GM12878 (cell line): ENCODE data around the gene SLC34A1. TPM values are rescaled to one million over a fixed set of nuclear protein-coding genes. Genes with fewer than 3 reads are reported as not detected.

Experiments
- ATAC-seq: fragments of 200-7000 bp; cut with Tn5 transposase; 3 replicates; pipeline ENCODE4 v1.9.1; 2020; ENCODE audit warnings: mild to moderate bottlenecking, moderate library complexity
- BruUV-seq: library from RNA; stranded (reverse); fragments of 400-500 nt; replicated peaks from 2 replicates; lab custom pipeline; 2021; lab: Mats Ljungman, UMichigan
- CTCF ChIA-PET: fragments of 300-600 bp; sonication (Branson Sonifier 250); formaldehyde crosslinking; extraction: SDS; loops from one replicate; lab custom pipeline; 2021; ENCODE audit warnings: inconsistent platforms; lab: Yijun Ruan, JAX
- POLR2A ChIA-PET: fragments of 350-600 bp; formaldehyde crosslinking; extraction: SDS; loops from one replicate; lab custom pipeline; 2021; ENCODE audit warnings: inconsistent platforms; lab: Charles Lee
- RAD21 ChIA-PET: fragments of 300-600 bp; sonication (Branson Sonifier 250); formaldehyde crosslinking; loops from one replicate; lab custom pipeline; 2023; ENCODE audit warnings: antibody characterized with exemption; ENCODE audit not compliant: unreplicated experiment; lab: Charles Lee
- SMC1A ChIA-PET: fragments of 300-600 bp; sonication (Branson Sonifier 250); formaldehyde crosslinking; loops from one replicate; lab custom pipeline; 2023; ENCODE audit not compliant: unreplicated experiment, uncharacterized antibody; lab: Charles Lee
- DNase-seq: peaks from one replicate; pipeline ENCODE4 v3.0.0-alpha.2; 2011; ENCODE audit warnings: low read depth, low spot score
- FAIRE-seq: peaks from 3 replicates; lab custom pipeline; 2011; peaks lifted over from hg19 to GRCh38; lab: Jason Lieb, UNC
- H2AFZ ChIP-seq: 2 replicates; pipeline ENCODE4 v1.6.0; 2011; ENCODE audit warnings: low read depth, low read length, control low read depth; ENCODE audit not compliant: control insufficient read depth
- H3K27ac ChIP-seq: 2 replicates; pipeline ENCODE4 v1.5.1; 2011; ENCODE audit warnings: control low read depth; ENCODE audit not compliant: control insufficient read depth, insufficient read depth
- H3K27me3 ChIP-seq, 2 experiments: replicated peaks in 1 of 2; 2 replicates each; pipeline versions ENCODE4 v1.6.0 to v1.6.1; 2011; ENCODE audit warnings: low read length in 1 of 2; ENCODE audit not compliant: control insufficient read depth in 2 of 2, insufficient read depth in 2 of 2
- H3K36me3 ChIP-seq, 2 experiments: 2 replicates each; pipeline ENCODE4 v1.5.1; 2011; ENCODE audit warnings: low read length in 1 of 2; ENCODE audit not compliant: control insufficient read depth in 2 of 2, insufficient read depth in 2 of 2
- H3K4me1 ChIP-seq: 2 replicates; pipeline ENCODE4 v1.6.1; 2011; ENCODE audit warnings: mild to moderate bottlenecking, low read length, moderate library complexity, mixed read lengths; ENCODE audit not compliant: control insufficient read depth, insufficient read depth
- H3K4me2 ChIP-seq: 2 replicates; pipeline ENCODE4 v1.6.0; 2011; ENCODE audit warnings: control low read depth; ENCODE audit not compliant: control insufficient read depth, insufficient read depth
- H3K4me3 ChIP-seq: fragments of 200-600 bp; sonication (generic); 2 replicates; pipeline ENCODE4 v1.5.1; 2016
- H3K79me2 ChIP-seq: 2 replicates; pipeline ENCODE4 v1.6.0; 2011; ENCODE audit warnings: low read length; ENCODE audit not compliant: control insufficient read depth, insufficient read depth
- H3K9ac ChIP-seq: 2 replicates; pipeline ENCODE4 v1.8.0; 2011; ENCODE audit warnings: low read length, control low read depth, mixed read lengths; ENCODE audit not compliant: control insufficient read depth, insufficient read depth
- H3K9me3 ChIP-seq: replicated peaks from 3 replicates; pipeline ENCODE4 v1.5.1; 2011; ENCODE audit warnings: mild to moderate bottlenecking, low read length; ENCODE audit not compliant: control insufficient read depth, insufficient read depth
- H4K20me1 ChIP-seq: 2 replicates; pipeline ENCODE4 v1.6.0; 2011; ENCODE audit not compliant: control insufficient read depth, insufficient read depth
- GABPA ChIP-seq: IDR thresholded peaks from 2 replicates; pipeline ENCODE4 v1.6.1; 2014; ENCODE audit warnings: antibody characterized with exemption, low read depth, mild to moderate bottlenecking, inconsistent platforms
- PKNOX1 ChIP-seq: fragments of 450-650 bp; IDR thresholded peaks from 2 replicates; pipeline ENCODE4 v1.6.1; 2016; ENCODE audit warnings: mild to moderate bottlenecking
- POLR2A ChIP-seq: IDR thresholded peaks from 2 replicates; pipeline ENCODE4 v1.6.1; 2011; ENCODE audit warnings: low read depth, mild to moderate bottlenecking, low read length
- RAD51 ChIP-seq: fragments of 450-650 bp; IDR thresholded peaks from 2 replicates; pipeline ENCODE4 v1.6.1; 2016; ENCODE audit warnings: moderate library complexity, mild to moderate bottlenecking, inconsistent platforms
- RFX5 ChIP-seq: IDR thresholded peaks from 2 replicates; pipeline ENCODE4 v1.6.1; 2011; ENCODE audit warnings: low read depth, low read length, improper control_type of control experiment
- whole genome bisulfite sequencing: methylation state at CpG from one replicate; pipeline ENCODE4 v1.1.6; 2016; ENCODE audit warnings: low lambda C conversion rate; ENCODE audit not compliant: insufficient replicate concordance, insufficient coverage; ENCODE audit errors: missing lambda C conversion rate; 5-methylcytosine and 5-hydroxymethylcytosine counted together
- in situ Hi-C: fragments of 300-500 bp; cut with MboI; formaldehyde crosslinking; loops from 9 replicates; pipeline ENCODE4 v1.14.3; 2018; ENCODE audit warnings: mixed read lengths
- intact Hi-C: fragments of 100-400 bp; cut with micrococcal nuclease; formaldehyde crosslinking; loops from one replicate; pipeline ENCODE4 v1.14.2; 2022; ENCODE audit not compliant: unreplicated experiment
- polyA plus RNA-seq, 11 experiments: library from polyadenylated mRNA; depleted of rRNA in 4 of 11; unstranded in 6 of 11; stranded (reverse) in 5 of 11; fragments of >200 nt; fragmentation: Nextera tagmentation in 4 of 11; fragmentation: Illumina TruSeq in 1 of 11; extraction: Ambion mirVana in 4 of 11; extraction: Trizol in 1 of 11; gene quantifications; 1 replicate in 1 of 11; 2 replicates in 10 of 11; pipeline versions ENCODE4 v1.2.1 to v1.2.3, GENCODE V29; 2011 to 2016; ENCODE audit warnings: inconsistent platforms in 2 of 11, missing spikeins in 2 of 11, low read depth in 1 of 11
- total RNA-seq, 4 experiments: library from RNA; depleted of rRNA in 3 of 4; stranded (reverse); fragments of >200 nt in 3 of 4; fragmentation: Illumina TruSeq in 1 of 4; extraction: Trizol in 1 of 4; gene quantifications; 2 replicates each; pipeline versions ENCODE4 v1.2.1 to v1.2.3, GENCODE V29; 2013 to 2021
- TF ChIP-seq, protein P1 (sequence below): fragments of 450-650 bp; IDR thresholded peaks from 2 replicates; pipeline ENCODE4 v1.6.1; 2016; ENCODE audit warnings: mild to moderate bottlenecking, moderate library complexity, borderline replicate concordance

SLC34A1 gene
- total and polyA plus RNA-seq, 10 of the 15 experiments (the other 5 are each of a cell fraction or from before 2014, with no cell fraction given): 0.03 to 0.14 (median 0.09) TPM; not detected in 2

GRCh38 chr5:177392765-177393164 is 8.5 kb downstream of the SLC34A1 start (continued):
- TF ChIP-seq, protein P1, sequence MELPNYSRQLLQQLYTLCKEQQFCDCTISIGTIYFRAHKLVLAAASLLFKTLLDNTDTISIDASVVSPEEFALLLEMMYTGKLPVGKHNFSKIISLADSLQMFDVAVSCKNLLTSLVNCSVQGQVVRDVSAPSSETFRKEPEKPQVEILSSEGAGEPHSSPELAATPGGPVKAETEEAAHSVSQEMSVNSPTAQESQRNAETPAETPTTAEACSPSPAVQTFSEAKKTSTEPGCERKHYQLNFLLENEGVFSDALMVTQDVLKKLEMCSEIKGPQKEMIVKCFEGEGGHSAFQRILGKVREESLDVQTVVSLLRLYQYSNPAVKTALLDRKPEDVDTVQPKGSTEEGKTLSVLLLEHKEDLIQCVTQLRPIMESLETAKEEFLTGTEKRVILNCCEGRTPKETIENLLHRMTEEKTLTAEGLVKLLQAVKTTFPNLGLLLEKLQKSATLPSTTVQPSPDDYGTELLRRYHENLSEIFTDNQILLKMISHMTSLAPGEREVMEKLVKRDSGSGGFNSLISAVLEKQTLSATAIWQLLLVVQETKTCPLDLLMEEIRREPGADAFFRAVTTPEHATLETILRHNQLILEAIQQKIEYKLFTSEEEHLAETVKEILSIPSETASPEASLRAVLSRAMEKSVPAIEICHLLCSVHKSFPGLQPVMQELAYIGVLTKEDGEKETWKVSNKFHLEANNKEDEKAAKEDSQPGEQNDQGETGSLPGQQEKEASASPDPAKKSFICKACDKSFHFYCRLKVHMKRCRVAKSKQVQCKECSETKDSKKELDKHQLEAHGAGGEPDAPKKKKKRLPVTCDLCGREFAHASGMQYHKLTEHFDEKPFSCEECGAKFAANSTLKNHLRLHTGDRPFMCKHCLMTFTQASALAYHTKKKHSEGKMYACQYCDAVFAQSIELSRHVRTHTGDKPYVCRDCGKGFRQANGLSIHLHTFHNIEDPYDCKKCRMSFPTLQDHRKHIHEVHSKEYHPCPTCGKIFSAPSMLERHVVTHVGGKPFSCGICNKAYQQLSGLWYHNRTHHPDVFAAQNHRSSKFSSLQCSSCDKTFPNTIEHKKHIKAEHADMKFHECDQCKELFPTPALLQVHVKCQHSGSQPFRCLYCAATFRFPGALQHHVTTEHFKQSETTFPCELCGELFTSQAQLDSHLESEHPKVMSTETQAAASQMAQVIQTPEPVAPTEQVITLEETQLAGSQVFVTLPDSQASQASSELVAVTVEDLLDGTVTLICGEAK: no peak
- TF ChIP-seq POLR2A (no peak), RFX5 (no peak), GABPA (no peak)

DNA sequence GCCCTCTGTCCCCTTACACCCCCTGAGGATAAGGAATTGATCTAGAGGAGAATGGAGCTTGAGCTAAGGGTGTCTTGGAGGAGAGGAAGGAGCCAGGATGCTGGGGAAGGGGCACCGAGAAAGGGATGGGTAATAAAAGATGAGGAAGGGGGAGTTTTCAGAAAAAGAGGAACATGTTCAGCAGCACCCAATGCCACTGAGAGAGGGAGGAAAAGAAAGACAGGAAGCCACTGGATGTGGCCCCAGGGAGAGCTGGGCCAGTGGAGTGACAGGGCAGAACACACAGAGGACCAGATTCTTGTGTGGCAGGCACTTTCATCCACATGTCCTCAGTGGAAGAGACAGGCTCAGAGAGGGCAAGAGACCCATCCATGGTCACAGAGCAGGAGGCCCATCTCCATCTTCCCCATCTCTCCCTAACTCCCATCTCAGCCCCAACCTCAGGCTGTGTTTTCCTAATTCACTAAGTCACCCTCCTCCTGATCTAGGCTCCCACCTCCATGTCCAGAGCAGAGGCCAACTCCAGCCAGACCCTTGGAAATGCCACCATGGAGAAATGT is 9.1 kb downstream of the SLC34A1 start:
- 0 out of 2 replicates have a peak, but pooled peaks have one; percentile 11 for TF ChIP-seq PKNOX1
- no peak for TF ChIP-seq RAD51
- Histone ChIP-seq H3K9ac (no peak overlapping the region), H4K20me1 (no peaks in the 10 kb centered on the region), H3K9me3 (no peaks in the 10 kb centered on the region), H3K27ac (no peak overlapping the region), H3K27me3 (no peaks in the 10 kb centered on the region), H2AFZ (no peak overlapping the region), H3K36me3 (no peaks in the 10 kb centered on the region), H3K79me2 (no peaks in the 10 kb centered on the region), H3K4me1 (peaks cover 22% of the 10 kb centered on the region), H3K4me2 (no peak overlapping the region), H3K4me3 (no peak overlapping the region)
- RAD21 ChIA-PET: interaction anchor here (0.8 to 6.2 kb wide), 6 partner anchors 9 to 84 kb away, joined by 3 to 108 read pairs (median 7); no protein-coding TSS in a partner anchor
- CTCF ChIA-PET: interaction anchor here (0.6 to 8.4 kb wide), 14 partner anchors 9 to 670 kb away, joined by 3 to 240 read pairs (median 4); partner anchors contain the start of genes MXD3, PFN3 and SLC34A1
- in situ Hi-C loops (loop anchor here (25.0 kb wide), 1 partner anchor 1356 kb away; no protein-coding TSS in a partner anchor), intact Hi-C loops (loop anchor here (5.0 kb wide), 1 partner anchor 199 kb away; the partner anchor contains the start of gene TMED9)
- SMC1A ChIA-PET: interaction anchor here (0.6 to 5.2 kb wide), 8 partner anchors 10 to 109 kb away, joined by 3 to 97 read pairs (median 4); partner anchors contain the start of gene PFN3
- WGBS: 67% methylated on average over 1 of the region's 1 CpG
- no peak for ATAC-seq
- POLR2A ChIA-PET: interaction anchor here (1.0 to 6.0 kb wide), 6 partner anchors 10 to 116 kb away, joined by 3 to 56 read pairs (median 4); partner anchors contain the start of gene GRK6
- no peak for FAIRE-seq
- BruUV-seq: no TSS peak
- no peak for DNase-seq
